K562 (cell line): ENCODE measurements around the gene TIMP2. TPM values are rescaled to one million over a fixed set of nuclear protein-coding genes. Genes with fewer than 3 reads are reported as not detected.

Source experiments
- ATAC-seq: fragments of 200-7000 bp; cut with Tn5 transposase; 3 replicates; pipeline ENCODE4 v1.9.1; 2020; ENCODE audit warnings: moderate library complexity
- BruUV-seq: library from RNA; stranded (reverse); fragments of 400-500 nt; replicated peaks from 2 replicates; lab custom pipeline; 2021; lab: Mats Ljungman, UMichigan
- CTCF ChIA-PET: fragments of 300-600 bp; formaldehyde crosslinking; extraction: SDS; loops from one replicate; lab custom pipeline; 2021; ENCODE audit warnings: low intra/inter-chr PET ratio; lab: Yijun Ruan, JAX
- POLR2A ChIA-PET: fragments of 300-600, 350-650 bp; sonication (Branson Sonifier 250); formaldehyde crosslinking; extraction: SDS; loops from one replicate; lab custom pipeline; 2021; ENCODE audit warnings: antibody characterized with exemption, inconsistent platforms; lab: Yijun Ruan, JAX
- DNase-seq, 4 experiments: peaks; one replicate each; pipeline versions ENCODE4 v3.0.0 to v3.0.0-alpha.2; 2011 to 2018; ENCODE audit warnings: low spot score in 3 of 4, mixed read lengths in 3 of 4; ENCODE audit errors: extremely low read depth in 1 of 4
- FAIRE-seq: peaks from 2 replicates; lab custom pipeline; 2011; peaks lifted over from hg19 to GRCh38; lab: Jason Lieb, UNC
- H2AFZ ChIP-seq: 2 replicates; pipeline ENCODE4 v1.6.0; 2011; ENCODE audit warnings: low read depth, low read length, control low read depth, inconsistent platforms
- H3K27ac ChIP-seq: fragments of 200-600 bp; 3 replicates; pipeline ENCODE4 v1.8.0; 2011; ENCODE audit warnings: low read depth, mild to moderate bottlenecking, control low read depth, inconsistent platforms, low read length, moderate library complexity, mixed read lengths; ENCODE audit errors: extremely low read depth
- H3K27me3 ChIP-seq, 2 experiments: fragments of 300-600 bp in 1 of 2; 2 replicates in 1 of 2; 3 replicates in 1 of 2; pipeline versions ENCODE4 v1.6.0 to v1.8.0; 2011; ENCODE audit warnings: inconsistent platforms in 2 of 2, low read length in 2 of 2, mild to moderate bottlenecking in 1 of 2, mixed read lengths in 1 of 2, moderate library complexity in 1 of 2; ENCODE audit not compliant: control insufficient read depth in 2 of 2, insufficient read depth in 2 of 2
- H3K36me3 ChIP-seq: fragments of 300-600 bp; 3 replicates; pipeline ENCODE4 v1.8.0; 2011; ENCODE audit warnings: mild to moderate bottlenecking, low read length, inconsistent platforms; ENCODE audit not compliant: control insufficient read depth, insufficient read depth
- H3K4me1 ChIP-seq, 2 experiments: fragments of 200-600 bp in 1 of 2; replicated peaks in 1 of 2; 2 replicates in 1 of 2; 3 replicates in 1 of 2; pipeline versions ENCODE4 v1.5.1 to v1.8.0; 2011; ENCODE audit warnings: inconsistent platforms in 2 of 2, low read length in 2 of 2, mild to moderate bottlenecking in 1 of 2, mixed read lengths in 1 of 2, moderate library complexity in 1 of 2; ENCODE audit not compliant: control insufficient read depth in 2 of 2, insufficient read depth in 2 of 2
- H3K4me2 ChIP-seq: 2 replicates; pipeline ENCODE4 v1.6.1; 2011; ENCODE audit warnings: low read length, control low read depth, inconsistent platforms, mixed read lengths; ENCODE audit not compliant: insufficient read depth
- H3K4me3 ChIP-seq: fragments of 200-600 bp; sonication (generic), shearing (Covaris generic); 2 replicates; pipeline ENCODE4 v1.5.1; 2016; ENCODE audit warnings: control low read depth, inconsistent platforms
- H3K79me2 ChIP-seq: fragments of 200-600 bp; 3 replicates; pipeline ENCODE4 v1.8.0; 2011; ENCODE audit warnings: low read length, inconsistent platforms; ENCODE audit not compliant: control insufficient read depth, insufficient read depth
- H3K9ac ChIP-seq, 2 experiments: 2 replicates each; pipeline versions ENCODE4 v1.6.0 to v1.6.1; 2011; ENCODE audit warnings: low read depth in 2 of 2, low read length in 2 of 2, control low read depth in 1 of 2, inconsistent platforms in 1 of 2, mild to moderate bottlenecking in 1 of 2, mixed read lengths in 1 of 2; ENCODE audit not compliant: insufficient read depth in 1 of 2
- H3K9me1 ChIP-seq: one replicate; pipeline ENCODE4 v1.6.0; 2011; ENCODE audit warnings: inconsistent platforms, mild to moderate bottlenecking, low read length, moderate library complexity; ENCODE audit not compliant: control insufficient read depth, insufficient read depth
- H3K9me3 ChIP-seq: replicated peaks from 2 replicates; pipeline ENCODE4 v1.5.1; 2011; ENCODE audit warnings: low read depth, low read length, inconsistent platforms; ENCODE audit not compliant: control insufficient read depth, insufficient read depth
- H4K20me1 ChIP-seq: replicated peaks from 2 replicates; pipeline ENCODE4 v1.6.1; 2011; ENCODE audit warnings: low read length, inconsistent platforms, mixed read lengths; ENCODE audit not compliant: control insufficient read depth, insufficient read depth
- FUS ChIP-seq: fragments of 200-400 bp; formaldehyde crosslinking; optimal IDR thresholded peaks from 2 replicates; pipeline ENCODE3; 2017; ENCODE audit warnings: low read depth, low read length
- MCM3 ChIP-seq: fragments of 450-650 bp; IDR thresholded peaks from 2 replicates; pipeline ENCODE4 v1.6.1; 2016
- MTA1 ChIP-seq: fragments of 450-650 bp; IDR thresholded peaks from 2 replicates; pipeline ENCODE4 v1.6.1; 2017; ENCODE audit warnings: borderline replicate concordance
- POLR2G ChIP-seq: fragments of 200-400 bp; formaldehyde crosslinking; IDR thresholded peaks from 2 replicates; pipeline ENCODE4 v1.6.1; 2017; ENCODE audit warnings: low read depth, mild to moderate bottlenecking, antibody characterized with exemption, low read length, moderate library complexity
- RBM17 ChIP-seq: fragments of 200-400 bp; formaldehyde crosslinking; IDR thresholded peaks from 2 replicates; pipeline ENCODE4 v1.6.1; 2017; ENCODE audit warnings: low read depth, mild to moderate bottlenecking, low read length, borderline replicate concordance
- RCOR1 ChIP-seq, 2 experiments: IDR thresholded peaks; 2 replicates each; pipeline ENCODE4 v1.6.1; 2012; ENCODE audit warnings: low read depth in 2 of 2, low read length in 2 of 2, borderline replicate concordance in 1 of 2, improper control_type of control experiment in 1 of 2
- TSC22D4 ChIP-seq: fragments of 450-650 bp; IDR thresholded peaks from 2 replicates; pipeline ENCODE4 v1.6.1; 2016; ENCODE audit warnings: missing genetic modification characterization, missing biosample characterization, control low read depth
- ZNF175 ChIP-seq: fragments of 200-800 bp; sonication (Bioruptor generic); IDR thresholded peaks from 2 replicates; pipeline ENCODE4 v1.6.1; 2016; ENCODE audit warnings: low read depth, mild to moderate bottlenecking, missing genetic modification characterization, missing compliant biosample characterization
- ZNF24 ChIP-seq: fragments of 450-650 bp; IDR thresholded peaks from 2 replicates; pipeline ENCODE4 v1.6.1; 2016
- ZNF384 ChIP-seq: IDR thresholded peaks from 2 replicates; pipeline ENCODE4 v1.6.1; 2012; ENCODE audit warnings: low read depth, low read length, improper control_type of control experiment
- WGBS: fragments of 100-300 bp; shearing (Covaris generic); methylation state at CpG from one replicate; pipeline ENCODE4 v1.1.6; 2016; ENCODE audit warnings: low coverage, mixed read lengths; ENCODE audit not compliant: insufficient coverage; ENCODE audit errors: missing lambda C conversion rate; 5-methylcytosine and 5-hydroxymethylcytosine counted together
- in situ Hi-C: fragments of 300-500 bp; cut with MboI; formaldehyde crosslinking; loops from 4 replicates; pipeline ENCODE4 v1.15.0; 2018; ENCODE audit warnings: inconsistent platforms, mixed read lengths
- intact Hi-C: fragments of 100-400 bp; cut with micrococcal nuclease; formaldehyde crosslinking; loops from 2 replicates; pipeline ENCODE4 v1.14.2; 2022
- polyA plus RNA-seq, 8 experiments: library from polyadenylated mRNA; depleted of rRNA in 4 of 8; stranded (reverse) in 5 of 8; unstranded in 3 of 8; fragments of >200 nt; fragmentation: Nextera tagmentation in 2 of 8; fragmentation: Illumina TruSeq in 1 of 8; extraction: Ambion mirVana in 2 of 8; extraction: Trizol in 1 of 8; gene quantifications; 2 replicates each; pipeline versions ENCODE4 v1.2.1 to v1.2.3, GENCODE V29; 2011 to 2014; ENCODE audit warnings: inconsistent platforms in 1 of 8, missing spikeins in 1 of 8
- total RNA-seq, 7 experiments: library from RNA; depleted of rRNA in 6 of 7; stranded (reverse); fragments of >200 nt in 6 of 7; fragmentation: Illumina TruSeq in 2 of 7; extraction: Trizol in 2 of 7; gene quantifications; 2 replicates each; pipeline versions ENCODE4 v1.2.1 to v1.2.3, GENCODE V29; 2011 to 2021; ENCODE audit warnings: low replicate concordance in 1 of 7
- TF ChIP-seq, protein P1 (sequence below), 3 experiments: IDR thresholded peaks in 2 of 3; conservative IDR thresholded peaks in 1 of 3; 2 replicates each; pipeline ENCODE4 v1.5.1; 2011 to 2012; ENCODE audit warnings: low read length in 3 of 3, mild to moderate bottlenecking in 3 of 3, control low read depth in 2 of 3, improper control_type of control experiment in 1 of 3, inconsistent platforms in 1 of 3, low read depth in 1 of 3, mixed read lengths in 1 of 3, moderate library complexity in 1 of 3; ENCODE audit not compliant: insufficient read depth in 2 of 3
- TF ChIP-seq, protein P2 (sequence below): conservative IDR thresholded peaks from 2 replicates; pipeline ENCODE4 v1.6.1; 2011; ENCODE audit warnings: low read depth, mild to moderate bottlenecking, low read length; ENCODE audit not compliant: control insufficient read depth

Gene TIMP2
- total and polyA plus RNA-seq, 9 of the 15 experiments (the other 6 are each of a cell fraction or from before 2014, with no cell fraction given): 0.55 TPM; not detected in 8

DNA sequence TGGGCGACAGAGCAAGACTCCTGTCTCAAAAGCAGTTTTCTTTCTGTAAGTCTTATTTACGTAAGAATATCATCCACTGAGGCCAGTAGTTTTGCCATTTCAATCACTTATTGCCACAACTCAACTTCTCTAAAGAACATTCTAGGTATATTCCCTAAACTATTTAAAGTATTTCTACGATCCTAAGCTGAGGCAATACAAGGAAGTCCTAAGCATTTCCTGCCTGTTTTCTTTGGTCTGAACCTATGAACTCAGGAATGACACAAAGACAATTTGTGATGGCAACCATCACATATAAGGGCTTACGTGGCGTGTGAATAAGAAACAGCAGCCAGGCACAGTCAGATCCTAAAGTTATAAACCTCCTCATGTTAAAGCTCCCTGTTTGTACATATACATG lies 98.8 kb downstream of the TIMP2 start:
- peaks cover 20% of the 10 kb centered on the region for H4K20me1 ChIP-seq
- FAIRE-seq (no peak), ATAC-seq (no peak), DNase-seq (no peak)
- H3K79me2 ChIP-seq: peaks cover 9% of the 10 kb centered on the region; the same call in 1 of the 3 replicates
- CTCF ChIA-PET: no interaction called here
- no peak overlapping the region for H3K4me3 ChIP-seq
- POLR2A ChIA-PET: interaction anchor here (1.6 kb wide), 1 partner anchor 16 kb away, joined by 3 read pairs; no protein-coding TSS in a partner anchor
- WGBS: 92% methylated on average over 5 of the region's 5 CpGs
- peaks cover 95% of the 10 kb centered on the region for H3K36me3 ChIP-seq
- TF ChIP-seq TSC22D4 (tag) (no peak), RBM17 (no peak)
- no peaks in the 10 kb centered on the region for H3K27me3 ChIP-seq
- no peak overlapping the region for H3K4me2 ChIP-seq
- no peak overlapping the region for H3K27ac ChIP-seq
- no TSS peak for BruUV-seq
- no peak overlapping the region for H2AFZ ChIP-seq
- no peaks in the 10 kb centered on the region for H3K4me1 ChIP-seq
- intact Hi-C loops (no loop called here), in situ Hi-C loops (no loop called here)
- no peaks in the 10 kb centered on the region for H3K9me1 ChIP-seq
- no peaks in the 10 kb centered on the region for H3K9me3 ChIP-seq
- H3K9ac ChIP-seq: no peak overlapping the region

GRCh38 chr17:78825696-78826095 lies 99.5 kb downstream of the TIMP2 start:
- Histone ChIP-seq H3K79me2 (peaks cover 9% of the 10 kb centered on the region; the same call in 1 of the 3 replicates), H3K4me2 (no peak overlapping the region), H3K9ac (no peak overlapping the region), H3K9me3 (no peaks in the 10 kb centered on the region), H3K9me1 (no peaks in the 10 kb centered on the region), H3K27ac (no peak overlapping the region), H3K4me3 (no peak overlapping the region), H3K4me1 (no peaks in the 10 kb centered on the region), H4K20me1 (peaks cover 20% of the 10 kb centered on the region), H2AFZ (no peak overlapping the region), H3K36me3 (peaks cover 93% of the 10 kb centered on the region), H3K27me3 (no peaks in the 10 kb centered on the region)
- ChIA-PET CTCF (no interaction called here), POLR2A (no interaction called here)
- intact Hi-C loops (no loop called here), in situ Hi-C loops (no loop called here)
- 94% methylated on average over 6 of the region's 6 CpGs for WGBS
- BruUV-seq: no TSS peak
- ATAC-seq (no peak), FAIRE-seq (no peak), DNase-seq (no peak)
- TF ChIP-seq MTA1 (no peak), RCOR1 (IDR thresholded peaks at IDR 0.05; ENCODE audit: borderline replicate concordance in 1 of 2, low read depth in 2 of 2, low read length in 2 of 2) (no peak), POLR2G (no peak), ZNF175 (CRISPR knock-in tag) (no peak), FUS (no peak), MCM3 (no peak), ZNF384 (no peak), ZNF24 (no peak)
- TF ChIP-seq, protein P1, sequence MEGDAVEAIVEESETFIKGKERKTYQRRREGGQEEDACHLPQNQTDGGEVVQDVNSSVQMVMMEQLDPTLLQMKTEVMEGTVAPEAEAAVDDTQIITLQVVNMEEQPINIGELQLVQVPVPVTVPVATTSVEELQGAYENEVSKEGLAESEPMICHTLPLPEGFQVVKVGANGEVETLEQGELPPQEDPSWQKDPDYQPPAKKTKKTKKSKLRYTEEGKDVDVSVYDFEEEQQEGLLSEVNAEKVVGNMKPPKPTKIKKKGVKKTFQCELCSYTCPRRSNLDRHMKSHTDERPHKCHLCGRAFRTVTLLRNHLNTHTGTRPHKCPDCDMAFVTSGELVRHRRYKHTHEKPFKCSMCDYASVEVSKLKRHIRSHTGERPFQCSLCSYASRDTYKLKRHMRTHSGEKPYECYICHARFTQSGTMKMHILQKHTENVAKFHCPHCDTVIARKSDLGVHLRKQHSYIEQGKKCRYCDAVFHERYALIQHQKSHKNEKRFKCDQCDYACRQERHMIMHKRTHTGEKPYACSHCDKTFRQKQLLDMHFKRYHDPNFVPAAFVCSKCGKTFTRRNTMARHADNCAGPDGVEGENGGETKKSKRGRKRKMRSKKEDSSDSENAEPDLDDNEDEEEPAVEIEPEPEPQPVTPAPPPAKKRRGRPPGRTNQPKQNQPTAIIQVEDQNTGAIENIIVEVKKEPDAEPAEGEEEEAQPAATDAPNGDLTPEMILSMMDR (IDR thresholded peaks at IDR 0.05 in 2 of 3, conservative IDR thresholded peaks at IDR 0.05 in 1 of 3; ENCODE audit: insufficient read depth in 2 of 3, low read depth in 1 of 3, low read length in 3 of 3): no peak
- TF ChIP-seq, protein P2, sequence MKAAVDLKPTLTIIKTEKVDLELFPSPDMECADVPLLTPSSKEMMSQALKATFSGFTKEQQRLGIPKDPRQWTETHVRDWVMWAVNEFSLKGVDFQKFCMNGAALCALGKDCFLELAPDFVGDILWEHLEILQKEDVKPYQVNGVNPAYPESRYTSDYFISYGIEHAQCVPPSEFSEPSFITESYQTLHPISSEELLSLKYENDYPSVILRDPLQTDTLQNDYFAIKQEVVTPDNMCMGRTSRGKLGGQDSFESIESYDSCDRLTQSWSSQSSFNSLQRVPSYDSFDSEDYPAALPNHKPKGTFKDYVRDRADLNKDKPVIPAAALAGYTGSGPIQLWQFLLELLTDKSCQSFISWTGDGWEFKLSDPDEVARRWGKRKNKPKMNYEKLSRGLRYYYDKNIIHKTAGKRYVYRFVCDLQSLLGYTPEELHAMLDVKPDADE: no peak
